ENCODE data around the gene HTRA1. TPM values are rescaled to one million over a fixed set of nuclear protein-coding genes. Genes with fewer than 3 reads are reported as not detected.

Gene HTRA1
- total RNA-seq, 1 experiment from 2014 or later, result 0.39 TPM

- Histone ChIP-seq H3K27ac (ENCODE audit: low read depth, low read length) (no peak overlapping the region), H3K9ac (ENCODE audit: low read length) (no peak overlapping the region; the same call in 1 of the 2 replicates), H3K9me3 (ENCODE audit: control insufficient read depth in 1 of 2, insufficient read depth in 1 of 2, low read depth in 1 of 2, low read length in 2 of 2) (no peaks in the 10 kb centered on the region), H3K27me3 (ENCODE audit: insufficient read depth, low read length) (no peaks in the 10 kb centered on the region), H3K79me2 (ENCODE audit: insufficient read depth, low read length) (no peaks in the 10 kb centered on the region), H3K9me2 (ENCODE audit: insufficient read depth) (no peaks in the 10 kb centered on the region), H3K4me2 (ENCODE audit: low read length) (peak overlapping the region; percentile 82; the same call in 1 of the 2 replicates), H3K4me1 (ENCODE audit: control insufficient read depth in 1 of 2, insufficient read depth in 2 of 2, low read length in 2 of 2) (peaks cover 11 to 41% of the 10 kb centered on the region in 2 experiments), H3K4me3 (replicated peaks in 1 of 2; ENCODE audit: low read depth in 1 of 2, low read length in 2 of 2) (no peak overlapping the region), H2AFZ (ENCODE audit: low read depth, low read length, poor library complexity, severe bottlenecking) (no peak overlapping the region), H4K20me1 (ENCODE audit: insufficient read depth) (no peaks in the 10 kb centered on the region), H3K36me3 (ENCODE audit: control insufficient read depth in 1 of 2, insufficient read depth in 2 of 2, low read length in 2 of 2) (no peaks in the 10 kb centered on the region)
- ChIA-PET CTCF (interaction anchor here (2.0 to 2.6 kb wide), 2 partner anchors 72 to 195 kb away, joined by 5 to 15 read pairs; no protein-coding TSS in a partner anchor), RAD21 (ENCODE audit: low non-redundant PET in 1 of 2, low total read pairs in 2 of 2, uncharacterized antibody in 2 of 2, unreplicated experiment in 2 of 2) (no interaction called here), POLR2A (no interaction called here)
- TF ChIP-seq JUND (IDR thresholded peaks at IDR 0.05) (no peak), CBX3 (IDR thresholded peaks at IDR 0.05; ENCODE audit: low read depth) (no peak), CEBPB (IDR thresholded peaks at IDR 0.05; ENCODE audit: low read depth) (no peak), SIN3A (IDR thresholded peaks at IDR 0.05; ENCODE audit: low read depth) (no peak), EZH2 (IDR thresholded peaks at IDR 0.05) (no peak), YY1 (IDR thresholded peaks at IDR 0.05; ENCODE audit: extremely low read depth, insufficient replicate concordance, low read depth, low read length) (no peak), FOSL1 (IDR thresholded peaks at IDR 0.05; ENCODE audit: low read depth) (no peak), ZFX (IDR thresholded peaks at IDR 0.05) (no peak), EZH2phosphoT487 (IDR thresholded peaks at IDR 0.05; ENCODE audit: borderline replicate concordance) (no peak), ELF1 (IDR thresholded peaks at IDR 0.05; ENCODE audit: borderline replicate concordance, low read depth) (no peak), REST (IDR thresholded peaks at IDR 0.05; ENCODE audit: low read depth) (no peak), SRF (IDR thresholded peaks at IDR 0.05; ENCODE audit: low read depth) (no peak), RAD21 (IDR thresholded peaks at IDR 0.05; ENCODE audit: low read depth) (no peak)
- TF ChIP-seq, protein P1, sequence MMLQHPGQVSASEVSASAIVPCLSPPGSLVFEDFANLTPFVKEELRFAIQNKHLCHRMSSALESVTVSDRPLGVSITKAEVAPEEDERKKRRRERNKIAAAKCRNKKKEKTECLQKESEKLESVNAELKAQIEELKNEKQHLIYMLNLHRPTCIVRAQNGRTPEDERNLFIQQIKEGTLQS (IDR thresholded peaks at IDR 0.05), result no peak
- DNase-seq (ENCODE audit: low read depth, low spot score), result no peak
- intact Hi-C loops (cut with micrococcal nuclease), result no loop called here
- BruUV-seq (replicated peaks), result no TSS peak
- ATAC-seq, result no peak
Observed at GRCh38 chr10:122493761-122494160, 32.4 kb downstream of the HTRA1 start.
